Measurements from ENCODE around the gene DPP6.

Gene DPP6

GRCh38 chr7:154873500-154874121, 821.4 kb downstream of the DPP6 start:
- Histone ChIP-seq H3K9ac (ENCODE audit: low read depth in 1 of 2, low read length in 2 of 2) (no peak overlapping the region), H3K27me3 (ENCODE audit: control insufficient read depth in 1 of 2, insufficient read depth in 2 of 2, low read length in 2 of 2) (peaks cover 5 to 16% of the 10 kb centered on the region in 2 donors), H3K9me3 (ENCODE audit: control insufficient read depth in 1 of 2, low read length in 2 of 2) (no peaks in the 10 kb centered on the region), H3K27ac (ENCODE audit: low read depth, low read length) (no peak overlapping the region), H3K36me3 (ENCODE audit: control insufficient read depth in 1 of 2, insufficient read depth in 2 of 2, low read length in 2 of 2) (no peaks in the 10 kb centered on the region), H3K4me1 (ENCODE audit: control insufficient read depth in 1 of 2, insufficient read depth in 2 of 2, low read length in 2 of 2) (no peaks in the 10 kb centered on the region), H3K4me3 (ENCODE audit: low read depth in 1 of 2, low read length in 2 of 2) (no peak overlapping the region)

DNA sequence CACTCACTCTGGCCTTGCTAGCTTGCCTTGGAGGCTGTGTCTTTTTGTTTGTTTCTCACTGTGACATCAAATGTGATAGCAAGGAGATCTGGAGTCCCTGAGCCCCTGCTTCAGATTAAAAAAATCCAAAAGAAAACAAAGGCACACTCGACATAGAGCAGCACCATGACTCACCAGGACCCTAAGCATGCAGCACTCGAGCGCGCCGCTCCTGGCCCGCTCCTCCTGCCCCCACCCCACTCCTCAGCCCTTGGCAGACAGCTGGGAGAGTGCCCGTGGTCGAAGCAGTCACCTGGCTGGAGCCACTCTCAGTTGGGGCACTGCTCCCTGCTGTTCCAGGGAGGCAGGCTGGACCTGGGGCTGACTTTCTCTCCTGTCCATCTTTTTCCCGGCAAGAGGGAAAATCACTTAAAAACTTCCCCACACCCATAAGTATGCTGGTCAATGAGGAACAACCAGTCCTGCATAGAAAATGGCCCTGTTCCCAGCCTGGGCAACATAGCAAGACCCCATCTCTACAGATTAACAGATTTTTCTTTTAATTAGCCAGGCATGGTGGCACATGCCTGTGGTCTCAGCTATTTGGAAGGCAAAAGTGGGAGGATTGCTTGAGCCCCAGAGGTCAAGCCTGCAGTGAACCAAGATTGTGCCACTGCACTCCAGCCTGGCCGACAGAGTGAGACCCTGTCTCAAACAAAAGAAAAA, 822.4 kb downstream of the DPP6 start:
- Histone ChIP-seq H3K9me3 (ENCODE audit: control insufficient read depth in 1 of 2, low read length in 2 of 2) (no peaks in the 10 kb centered on the region), H3K27ac (ENCODE audit: low read depth, low read length) (no peak overlapping the region), H3K27me3 (ENCODE audit: control insufficient read depth in 1 of 2, insufficient read depth in 2 of 2, low read length in 2 of 2) (peaks cover 0 to 9% of the 10 kb centered on the region in 2 donors), H3K4me1 (ENCODE audit: control insufficient read depth in 1 of 2, insufficient read depth in 2 of 2, low read length in 2 of 2) (no peaks in the 10 kb centered on the region), H3K36me3 (ENCODE audit: control insufficient read depth in 1 of 2, insufficient read depth in 2 of 2, low read length in 2 of 2) (no peaks in the 10 kb centered on the region), H3K9ac (ENCODE audit: low read depth in 1 of 2, low read length in 2 of 2) (no peak overlapping the region), H3K4me3 (ENCODE audit: low read depth in 1 of 2, low read length in 2 of 2) (no peak overlapping the region)

DNA sequence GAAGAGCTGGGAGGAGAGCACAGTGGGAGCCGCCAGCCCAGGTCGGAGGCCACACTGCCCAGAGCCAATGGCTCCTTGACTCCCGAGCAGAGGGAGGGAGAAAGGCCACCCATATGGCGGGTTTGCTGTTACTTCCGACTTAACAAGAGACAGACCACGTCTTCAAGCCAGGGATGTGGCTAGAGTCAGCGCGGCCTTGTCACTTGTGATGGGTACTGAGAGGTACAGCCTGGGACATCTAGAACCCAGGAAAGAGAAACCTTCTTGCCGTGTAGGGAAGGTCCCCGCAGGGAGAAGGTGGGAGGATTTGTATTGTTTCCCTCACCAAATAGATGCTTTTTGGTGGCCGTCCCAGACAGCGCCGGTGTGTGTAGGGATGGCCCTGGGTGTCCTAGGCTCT, 823.1 kb downstream of the DPP6 start:
- Histone ChIP-seq H3K9ac (ENCODE audit: low read depth in 1 of 2, low read length in 2 of 2) (no peak overlapping the region), H3K36me3 (ENCODE audit: control insufficient read depth in 1 of 2, insufficient read depth in 2 of 2, low read length in 2 of 2) (no peaks in the 10 kb centered on the region), H3K27me3 (ENCODE audit: control insufficient read depth in 1 of 2, insufficient read depth in 2 of 2, low read length in 2 of 2) (peaks cover 0 to 9% of the 10 kb centered on the region in 2 donors), H3K4me1 (ENCODE audit: control insufficient read depth in 1 of 2, insufficient read depth in 2 of 2, low read length in 2 of 2) (no peaks in the 10 kb centered on the region), H3K27ac (ENCODE audit: low read depth, low read length) (no peak overlapping the region), H3K4me3 (ENCODE audit: low read depth in 1 of 2, low read length in 2 of 2) (no peak overlapping the region), H3K9me3 (ENCODE audit: control insufficient read depth in 1 of 2, low read length in 2 of 2) (no peaks in the 10 kb centered on the region)

GRCh38 chr7:154876516-154876915, 824.3 kb downstream of the DPP6 start:
- Histone ChIP-seq H3K27ac (ENCODE audit: low read depth, low read length) (no peak overlapping the region), H3K9ac (ENCODE audit: low read depth in 1 of 2, low read length in 2 of 2) (no peak overlapping the region), H3K4me1 (ENCODE audit: control insufficient read depth in 1 of 2, insufficient read depth in 2 of 2, low read length in 2 of 2) (no peaks in the 10 kb centered on the region), H3K4me3 (ENCODE audit: low read depth in 1 of 2, low read length in 2 of 2) (no peak overlapping the region), H3K9me3 (ENCODE audit: control insufficient read depth in 1 of 2, low read length in 2 of 2) (no peaks in the 10 kb centered on the region), H3K27me3 (ENCODE audit: control insufficient read depth in 1 of 2, insufficient read depth in 2 of 2, low read length in 2 of 2) (peaks cover 0 to 8% of the 10 kb centered on the region in 2 donors), H3K36me3 (ENCODE audit: control insufficient read depth in 1 of 2, insufficient read depth in 2 of 2, low read length in 2 of 2) (no peaks in the 10 kb centered on the region)

DNA sequence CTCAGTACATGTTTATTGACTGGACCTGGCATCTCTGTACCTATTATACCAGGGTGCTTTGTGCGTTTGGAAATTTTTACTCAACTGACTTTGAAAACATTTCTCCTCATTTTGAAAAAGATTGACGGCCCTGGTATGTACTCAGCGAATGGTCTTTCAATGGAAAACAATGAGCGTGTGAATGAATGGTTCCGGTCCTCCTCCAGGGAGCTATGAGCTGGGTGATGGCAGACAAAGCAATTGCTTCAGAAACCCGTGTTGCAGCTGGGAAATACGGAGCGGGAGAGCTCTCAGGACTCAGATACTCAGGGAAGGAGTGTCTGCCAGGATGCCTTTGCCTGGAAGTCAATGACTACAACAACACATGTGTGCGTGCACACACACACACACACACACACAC, 824.8 kb downstream of the DPP6 start:
- Histone ChIP-seq H3K4me1 (ENCODE audit: control insufficient read depth in 1 of 2, insufficient read depth in 2 of 2, low read length in 2 of 2) (no peaks in the 10 kb centered on the region), H3K27ac (ENCODE audit: low read depth, low read length) (no peak overlapping the region), H3K4me3 (ENCODE audit: low read depth in 1 of 2, low read length in 2 of 2) (no peak overlapping the region), H3K9me3 (ENCODE audit: control insufficient read depth in 1 of 2, low read length in 2 of 2) (no peaks in the 10 kb centered on the region), H3K9ac (ENCODE audit: low read depth in 1 of 2, low read length in 2 of 2) (no peak overlapping the region), H3K36me3 (ENCODE audit: control insufficient read depth in 1 of 2, insufficient read depth in 2 of 2, low read length in 2 of 2) (no peaks in the 10 kb centered on the region), H3K27me3 (ENCODE audit: control insufficient read depth in 1 of 2, insufficient read depth in 2 of 2, low read length in 2 of 2) (peaks cover 0 to 5% of the 10 kb centered on the region in 2 donors)

- Histone ChIP-seq H3K36me3 (ENCODE audit: control insufficient read depth in 1 of 2, insufficient read depth in 2 of 2, low read length in 2 of 2) (no peaks in the 10 kb centered on the region), H3K27ac (ENCODE audit: low read depth, low read length) (no peak overlapping the region), H3K4me1 (ENCODE audit: control insufficient read depth in 1 of 2, insufficient read depth in 2 of 2, low read length in 2 of 2) (no peaks in the 10 kb centered on the region), H3K9ac (ENCODE audit: low read depth in 1 of 2, low read length in 2 of 2) (no peak overlapping the region), H3K4me3 (ENCODE audit: low read depth in 1 of 2, low read length in 2 of 2) (no peak overlapping the region), H3K9me3 (ENCODE audit: control insufficient read depth in 1 of 2, low read length in 2 of 2) (peaks cover 0 to 14% of the 10 kb centered on the region in 2 donors), H3K27me3 (ENCODE audit: control insufficient read depth in 1 of 2, insufficient read depth in 2 of 2, low read length in 2 of 2) (no peaks in the 10 kb centered on the region)
Observed at GRCh38 chr7:154879629-154880028, 827.4 kb downstream of the DPP6 start.

DNA sequence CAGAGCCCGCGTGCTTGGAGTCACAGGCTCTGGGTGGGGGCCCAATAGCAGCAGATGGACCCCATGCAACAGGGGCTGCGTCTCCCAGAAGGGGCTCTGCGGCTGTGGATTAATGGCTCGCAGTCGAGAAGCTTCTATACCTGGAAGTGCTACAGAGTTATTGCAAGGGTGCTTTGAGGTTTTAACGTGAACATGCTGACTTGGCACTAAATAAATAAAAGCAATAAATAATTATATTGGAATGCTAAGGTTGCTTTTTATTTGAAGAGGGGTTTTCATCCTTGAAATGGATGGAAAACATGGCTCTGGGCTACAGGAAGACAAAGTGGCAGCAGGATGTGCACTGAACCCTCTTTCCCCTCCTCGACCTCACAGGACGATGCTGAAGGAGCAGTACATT, 828.3 kb downstream of the DPP6 start:
- no peak overlapping the region for H3K4me3 ChIP-seq (ENCODE audit: low read depth in 1 of 2, low read length in 2 of 2)
- no peak overlapping the region for H3K9ac ChIP-seq (ENCODE audit: low read depth in 1 of 2, low read length in 2 of 2)
- H3K9me3 ChIP-seq (ENCODE audit: control insufficient read depth in 1 of 2, low read length in 2 of 2), result peaks cover 0 to 15% of the 10 kb centered on the region in 2 donors
- H3K27ac ChIP-seq (ENCODE audit: low read depth, low read length), result no peak overlapping the region
- H3K4me1 ChIP-seq (ENCODE audit: control insufficient read depth in 1 of 2, insufficient read depth in 2 of 2, low read length in 2 of 2), result no peaks in the 10 kb centered on the region
- H3K36me3 ChIP-seq (ENCODE audit: control insufficient read depth in 1 of 2, insufficient read depth in 2 of 2, low read length in 2 of 2), result no peaks in the 10 kb centered on the region
- no peaks in the 10 kb centered on the region for H3K27me3 ChIP-seq (ENCODE audit: control insufficient read depth in 1 of 2, insufficient read depth in 2 of 2, low read length in 2 of 2)

GRCh38 chr7:154881026-154881425, 828.8 kb downstream of the DPP6 start:
- H3K9me3 ChIP-seq (ENCODE audit: control insufficient read depth in 1 of 2, low read length in 2 of 2), result peaks cover 0 to 15% of the 10 kb centered on the region in 2 donors
- H3K4me3 ChIP-seq (ENCODE audit: low read depth in 1 of 2, low read length in 2 of 2), result no peak overlapping the region
- no peak overlapping the region for H3K27ac ChIP-seq (ENCODE audit: low read depth, low read length)
- no peaks in the 10 kb centered on the region for H3K36me3 ChIP-seq (ENCODE audit: control insufficient read depth in 1 of 2, insufficient read depth in 2 of 2, low read length in 2 of 2)
- no peaks in the 10 kb centered on the region for H3K4me1 ChIP-seq (ENCODE audit: control insufficient read depth in 1 of 2, insufficient read depth in 2 of 2, low read length in 2 of 2)
- H3K27me3 ChIP-seq (ENCODE audit: control insufficient read depth in 1 of 2, insufficient read depth in 2 of 2, low read length in 2 of 2), result no peaks in the 10 kb centered on the region
- no peak overlapping the region for H3K9ac ChIP-seq (ENCODE audit: low read depth in 1 of 2, low read length in 2 of 2)

DNA sequence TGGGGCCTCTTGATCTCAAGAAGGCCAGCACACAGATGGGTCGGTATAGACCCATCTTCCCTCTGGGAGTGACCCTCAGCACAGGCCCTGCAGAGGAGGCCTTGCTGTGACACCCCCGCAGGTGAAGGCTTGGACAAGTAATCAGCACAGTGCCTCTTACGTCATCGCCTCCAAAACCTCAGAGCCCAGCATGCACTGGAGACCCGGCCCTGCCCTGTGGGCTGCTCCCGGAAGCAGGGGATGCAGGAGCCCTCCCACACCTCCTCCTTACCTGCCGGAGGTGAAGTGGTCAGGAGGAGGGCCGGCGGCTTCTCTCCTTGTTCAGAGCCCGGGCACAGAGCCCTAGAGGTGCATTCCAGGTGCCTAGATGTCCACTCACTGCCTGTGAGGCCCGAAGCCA, 829.3 kb downstream of the DPP6 start:
- Histone ChIP-seq H3K9me3 (ENCODE audit: control insufficient read depth in 1 of 2, low read length in 2 of 2) (peaks cover 0 to 15% of the 10 kb centered on the region in 2 donors), H3K27ac (ENCODE audit: low read depth, low read length) (no peak overlapping the region), H3K27me3 (ENCODE audit: control insufficient read depth in 1 of 2, insufficient read depth in 2 of 2, low read length in 2 of 2) (no peaks in the 10 kb centered on the region), H3K9ac (ENCODE audit: low read depth in 1 of 2, low read length in 2 of 2) (no peak overlapping the region), H3K36me3 (ENCODE audit: control insufficient read depth in 1 of 2, insufficient read depth in 2 of 2, low read length in 2 of 2) (no peaks in the 10 kb centered on the region), H3K4me1 (ENCODE audit: control insufficient read depth in 1 of 2, insufficient read depth in 2 of 2, low read length in 2 of 2) (no peaks in the 10 kb centered on the region), H3K4me3 (ENCODE audit: low read depth in 1 of 2, low read length in 2 of 2) (no peak overlapping the region)

- Histone ChIP-seq H3K9ac (ENCODE audit: low read depth in 1 of 2, low read length in 2 of 2) (no peak overlapping the region), H3K27me3 (ENCODE audit: control insufficient read depth in 1 of 2, insufficient read depth in 2 of 2, low read length in 2 of 2) (no peaks in the 10 kb centered on the region), H3K4me3 (ENCODE audit: low read depth in 1 of 2, low read length in 2 of 2) (no peak overlapping the region), H3K9me3 (ENCODE audit: control insufficient read depth in 1 of 2, low read length in 2 of 2) (peaks cover 0 to 15% of the 10 kb centered on the region in 2 donors), H3K36me3 (ENCODE audit: control insufficient read depth in 1 of 2, insufficient read depth in 2 of 2, low read length in 2 of 2) (no peaks in the 10 kb centered on the region), H3K27ac (ENCODE audit: low read depth, low read length) (no peak overlapping the region), H3K4me1 (ENCODE audit: control insufficient read depth in 1 of 2, insufficient read depth in 2 of 2, low read length in 2 of 2) (no peaks in the 10 kb centered on the region)
Observed at GRCh38 chr7:154882931-154883474, 830.8 kb downstream of the DPP6 start.
